ENCODE measurements around the gene NECAB3.

NECAB3 gene

DNA sequence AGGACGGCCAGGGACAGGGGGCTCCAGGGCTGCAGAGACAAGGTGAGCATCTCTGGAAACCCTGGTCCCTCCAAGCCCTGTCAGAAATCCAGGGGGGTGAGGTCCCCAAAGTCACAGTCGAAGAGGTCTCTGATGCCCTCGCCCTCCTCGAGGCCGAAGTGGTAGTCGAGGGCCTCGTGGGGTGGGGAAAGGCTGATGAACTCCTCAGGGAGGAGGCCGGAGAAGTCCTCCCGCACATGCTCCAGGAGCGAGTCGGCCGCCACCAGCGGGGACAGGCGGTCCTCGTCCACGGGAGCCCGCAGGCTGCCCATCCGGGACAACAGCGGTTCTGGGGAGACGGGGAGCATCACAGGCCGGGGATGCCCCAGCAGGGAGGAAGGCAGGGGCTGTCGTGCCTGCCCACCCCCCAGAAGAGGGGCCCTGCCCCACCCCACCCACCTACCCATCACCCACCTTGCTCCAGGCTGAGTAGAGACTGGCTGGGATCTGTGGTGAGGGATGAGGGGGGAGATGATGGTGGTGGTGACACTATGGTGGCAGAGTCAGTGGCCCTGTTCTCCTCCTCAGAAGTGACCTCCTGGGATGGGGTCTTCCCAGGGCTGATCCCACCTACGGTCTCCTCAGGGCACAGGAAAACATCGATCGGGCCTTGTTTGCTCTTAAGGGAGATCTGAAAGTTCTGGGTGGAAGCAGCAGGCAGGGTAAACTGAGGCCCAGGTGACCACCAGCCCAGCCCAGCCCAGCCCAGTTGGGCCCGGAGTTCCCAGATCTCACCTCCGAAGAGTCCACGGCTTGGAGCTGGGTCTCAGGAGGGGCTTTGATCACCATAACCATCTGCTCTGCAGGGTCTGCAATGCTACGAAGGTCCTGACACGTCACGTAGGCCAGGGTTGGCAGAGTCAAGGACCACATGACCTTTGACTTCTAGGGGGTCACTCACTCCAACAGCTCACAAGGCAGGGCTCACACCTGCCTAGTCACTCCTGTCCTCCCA lies 2.7 kb upstream of the NECAB3 start:
- H3K4me3 Mint-ChIP-seq: no peak overlapping the region

DNA sequence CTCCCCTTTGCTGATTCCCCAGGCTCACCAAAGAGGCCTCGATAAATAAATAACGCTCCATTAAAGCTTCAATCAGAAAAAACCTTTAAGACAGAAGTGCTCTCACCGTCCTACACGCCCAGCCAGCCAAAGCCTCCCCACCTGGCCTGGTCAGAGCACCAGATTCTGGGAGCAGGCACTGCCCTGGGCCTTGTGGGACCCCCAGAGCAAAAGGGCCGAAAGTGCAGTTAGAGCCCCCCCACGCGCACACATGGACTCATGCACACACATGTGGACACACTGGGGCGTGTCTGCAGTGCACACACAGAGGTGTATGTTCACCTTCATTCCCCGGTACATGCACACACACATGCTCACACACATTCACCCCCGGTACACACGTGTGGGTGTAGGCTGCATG lies 1.9 kb upstream of the NECAB3 start:
- Mint-ChIP-seq H3K27ac (peak overlapping the region; percentile 57), H3K27me3 (ENCODE audit: low read depth) (no peaks in the 10 kb centered on the region), H3K4me3 (no peak overlapping the region), H3K36me3 (ENCODE audit: low read depth) (peaks cover 30% of the 10 kb centered on the region), H3K9me3 (no peaks in the 10 kb centered on the region), H3K4me1 (ENCODE audit: low read depth) (peaks cover 58% of the 10 kb centered on the region)

More for the DNA sequence above, 2.7 kb upstream of the NECAB3 start:
- peak overlapping the region; percentile 41 for H3K27ac Mint-ChIP-seq
- no peaks in the 10 kb centered on the region for H3K27me3 Mint-ChIP-seq (ENCODE audit: low read depth)
- peaks cover 31% of the 10 kb centered on the region for H3K36me3 Mint-ChIP-seq (ENCODE audit: low read depth)
- no peaks in the 10 kb centered on the region for H3K9me3 Mint-ChIP-seq
- peaks cover 61% of the 10 kb centered on the region for H3K4me1 Mint-ChIP-seq (ENCODE audit: low read depth)

DNA sequence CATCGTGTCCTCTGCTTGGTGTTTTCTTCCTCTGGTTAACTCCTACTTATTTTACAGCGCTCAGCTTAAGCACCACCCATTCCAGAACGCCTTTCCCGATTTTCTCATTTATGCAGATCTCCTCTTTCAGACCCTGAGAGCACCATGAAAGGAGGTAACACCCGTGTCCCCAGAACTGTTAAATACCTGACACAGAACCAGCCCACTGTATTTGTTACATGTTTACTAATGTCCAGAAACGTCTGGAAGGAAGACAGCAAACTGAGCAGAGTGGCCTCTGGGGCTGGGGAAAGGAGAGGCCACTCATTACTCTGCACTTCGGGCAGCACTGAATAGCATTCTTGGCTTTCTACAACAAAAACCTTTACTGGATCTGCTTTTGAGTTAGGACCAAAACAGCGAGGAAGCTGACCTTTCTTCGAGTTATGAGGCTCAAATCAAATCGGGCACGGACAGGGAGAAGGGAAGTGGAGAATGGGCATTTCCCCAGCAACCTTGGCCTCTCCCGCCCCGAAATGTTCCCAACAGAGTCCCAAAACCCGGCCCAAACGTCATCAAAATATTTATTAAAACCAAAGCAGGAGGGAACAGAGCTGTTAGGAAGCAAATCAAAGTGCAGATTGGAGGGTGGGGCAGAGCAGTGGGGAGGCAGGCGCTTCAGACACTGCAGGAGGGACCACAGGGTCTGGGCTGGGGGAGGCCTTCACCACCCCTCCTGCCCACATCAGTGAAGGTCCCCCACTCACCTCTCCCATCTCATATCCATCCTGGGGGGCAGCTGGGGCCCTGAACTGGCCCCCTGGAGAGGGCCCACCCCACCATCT lies 1.1 kb upstream of the NECAB3 start:
- peaks cover 31% of the 10 kb centered on the region for H3K36me3 Mint-ChIP-seq (ENCODE audit: low read depth)
- peak overlapping the region; percentile 75 for H3K4me3 Mint-ChIP-seq
- H3K4me1 Mint-ChIP-seq (ENCODE audit: low read depth): peaks cover 50% of the 10 kb centered on the region
- peak overlapping the region; percentile 76 for H3K27ac Mint-ChIP-seq
- H3K27me3 Mint-ChIP-seq (ENCODE audit: low read depth): no peaks in the 10 kb centered on the region
- no peaks in the 10 kb centered on the region for H3K9me3 Mint-ChIP-seq

DNA sequence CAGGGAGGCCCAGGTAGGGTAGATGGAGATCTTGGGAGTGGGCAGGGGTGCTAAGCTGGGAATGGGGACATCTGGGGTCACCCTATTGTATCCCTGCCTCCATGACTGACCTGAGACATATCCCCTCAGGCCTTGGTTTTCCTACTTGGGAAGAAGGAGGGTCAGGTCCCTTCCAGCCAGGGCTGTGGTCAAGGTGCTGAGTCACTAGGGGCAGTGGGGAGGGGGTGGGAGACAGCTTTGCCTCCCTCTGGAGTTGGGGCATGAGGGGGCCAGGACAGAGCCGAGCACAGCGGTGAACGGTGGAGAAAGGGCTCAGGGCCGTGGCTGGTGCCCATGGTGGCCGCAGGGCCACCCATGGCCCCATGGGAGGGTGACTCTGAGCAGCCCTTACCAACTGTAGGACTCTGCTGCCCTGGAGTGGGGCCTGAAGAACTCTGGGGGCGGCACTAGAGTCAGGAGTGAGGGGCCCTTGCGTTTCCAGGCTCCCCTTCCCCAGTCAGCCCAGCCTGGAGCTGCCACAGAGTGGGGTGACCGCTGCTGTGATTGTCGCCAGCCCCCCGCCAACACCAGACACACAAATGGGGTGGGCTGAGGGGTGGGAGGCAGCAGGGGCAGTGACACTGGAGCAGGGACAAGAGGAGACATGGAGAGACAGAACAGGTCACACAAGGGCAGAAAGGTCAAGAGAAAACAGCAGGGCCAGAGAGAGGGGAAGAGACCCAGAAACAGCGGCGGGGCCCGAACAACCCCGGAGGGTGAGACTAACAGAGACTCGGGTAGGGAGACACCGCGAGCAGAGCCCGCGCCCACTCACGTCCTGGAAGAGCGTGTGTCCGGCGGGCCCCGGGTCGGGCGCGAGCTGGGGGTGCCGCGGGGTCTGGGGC lies 576 bp downstream of the NECAB3 start:
- Mint-ChIP-seq H3K27ac (peak overlapping the region; percentile 77), H3K4me1 (ENCODE audit: low read depth) (peaks cover 39% of the 10 kb centered on the region), H3K27me3 (ENCODE audit: low read depth) (no peaks in the 10 kb centered on the region), H3K36me3 (ENCODE audit: low read depth) (peaks cover 32% of the 10 kb centered on the region), H3K4me3 (peak overlapping the region; percentile 95), H3K9me3 (no peaks in the 10 kb centered on the region)

DNA sequence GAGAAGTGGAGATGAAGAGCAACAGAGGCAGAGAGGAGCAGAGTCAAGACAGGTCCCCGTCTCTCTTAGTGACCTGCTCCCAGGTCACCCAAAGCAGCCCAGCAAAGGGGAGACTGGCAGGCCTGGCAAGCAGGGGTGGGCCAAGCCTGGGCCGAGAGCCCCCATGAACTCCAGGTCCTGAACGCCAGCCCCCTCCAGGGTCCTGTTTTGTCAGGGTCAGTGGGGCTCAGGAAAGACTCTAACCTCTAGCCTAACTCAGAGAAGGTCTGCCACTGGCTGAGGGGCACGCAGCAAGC lies 1.2 kb downstream of the NECAB3 start:
- H3K4me3 Mint-ChIP-seq: peak overlapping the region; percentile 95
- H3K9me3 Mint-ChIP-seq: no peaks in the 10 kb centered on the region
- peaks cover 40% of the 10 kb centered on the region for H3K4me1 Mint-ChIP-seq (ENCODE audit: low read depth)
- peak overlapping the region; percentile 73 for H3K27ac Mint-ChIP-seq
- peaks cover 32% of the 10 kb centered on the region for H3K36me3 Mint-ChIP-seq (ENCODE audit: low read depth)
- no peaks in the 10 kb centered on the region for H3K27me3 Mint-ChIP-seq (ENCODE audit: low read depth)

DNA sequence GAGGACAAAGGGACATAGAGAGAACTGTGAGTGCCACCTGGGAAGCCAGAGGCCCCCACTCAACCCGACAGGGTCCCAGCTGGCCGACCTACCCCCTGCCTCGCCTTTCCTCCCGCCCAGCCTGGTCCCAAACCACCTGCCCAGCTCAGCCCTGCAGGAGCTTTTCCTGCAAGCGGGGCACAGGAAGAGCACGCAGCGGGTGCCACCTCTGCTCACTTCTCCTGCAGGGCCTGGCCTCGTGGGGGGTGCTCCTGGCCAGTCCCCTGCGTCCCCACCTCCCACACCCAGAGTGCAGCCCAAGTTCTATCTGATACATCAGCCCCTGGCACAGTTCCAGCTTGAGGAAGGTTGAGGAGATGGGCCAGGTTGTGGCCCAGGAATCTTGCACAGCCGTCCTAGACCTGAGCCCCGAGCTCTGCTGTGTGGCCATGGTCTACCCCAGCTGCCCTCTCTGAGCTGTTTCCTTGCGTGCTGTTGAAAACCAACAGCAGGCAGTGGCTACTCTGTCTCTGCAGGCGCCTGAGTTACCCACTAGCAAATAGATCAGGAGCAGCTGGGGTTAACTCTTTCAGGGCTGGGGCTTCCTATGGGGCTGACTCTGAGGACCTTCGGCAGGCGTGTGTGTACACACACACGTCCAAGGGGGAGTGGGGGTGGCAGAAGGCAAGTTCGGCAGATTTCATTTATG lies 1.7 kb downstream of the NECAB3 start:
- peak overlapping the region; percentile 73 for H3K27ac Mint-ChIP-seq
- H3K4me1 Mint-ChIP-seq (ENCODE audit: low read depth): peaks cover 41% of the 10 kb centered on the region
- H3K9me3 Mint-ChIP-seq: no peaks in the 10 kb centered on the region

DNA sequence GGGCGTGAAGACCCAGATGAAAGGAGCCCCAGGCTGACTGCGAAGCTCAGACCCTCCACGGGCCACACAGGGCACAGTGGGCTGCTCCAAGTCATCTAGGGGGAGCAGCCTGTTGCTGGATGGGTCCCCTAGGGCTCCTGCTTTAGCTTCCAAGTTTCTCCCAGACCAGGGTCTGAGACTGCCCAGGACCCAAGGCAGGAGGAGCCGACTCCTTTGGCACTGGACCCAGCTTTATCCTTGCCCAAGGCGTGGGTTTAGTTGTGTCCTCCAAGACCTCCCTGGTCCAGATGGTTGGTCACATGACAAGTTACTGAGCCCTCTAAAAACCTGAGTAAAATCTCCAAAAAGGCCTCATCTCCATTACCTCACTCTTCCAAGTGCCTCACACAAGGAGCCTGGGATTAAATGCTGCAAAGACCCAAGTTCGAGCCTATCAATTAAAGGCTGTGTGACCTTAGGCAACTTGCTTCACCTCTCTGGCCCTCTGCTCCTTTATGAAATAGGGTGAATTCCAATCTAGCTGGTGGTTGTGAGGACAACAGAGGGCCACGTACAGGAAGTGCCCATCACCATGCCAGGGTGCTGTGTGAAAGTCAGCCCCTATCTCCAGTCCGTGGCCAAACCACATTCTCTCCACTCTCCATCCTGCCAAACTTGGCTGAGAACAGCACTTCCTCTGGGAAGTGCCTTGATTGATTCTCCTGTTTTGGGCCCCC lies 2.5 kb downstream of the NECAB3 start:
- peaks cover 43% of the 10 kb centered on the region for H3K4me1 Mint-ChIP-seq (ENCODE audit: low read depth)

More for the DNA sequence above, 1.7 kb downstream of the NECAB3 start:
- H3K4me3 Mint-ChIP-seq: peak overlapping the region; percentile 95
- H3K27me3 Mint-ChIP-seq (ENCODE audit: low read depth): no peaks in the 10 kb centered on the region
- H3K36me3 Mint-ChIP-seq (ENCODE audit: low read depth): peaks cover 30% of the 10 kb centered on the region

DNA sequence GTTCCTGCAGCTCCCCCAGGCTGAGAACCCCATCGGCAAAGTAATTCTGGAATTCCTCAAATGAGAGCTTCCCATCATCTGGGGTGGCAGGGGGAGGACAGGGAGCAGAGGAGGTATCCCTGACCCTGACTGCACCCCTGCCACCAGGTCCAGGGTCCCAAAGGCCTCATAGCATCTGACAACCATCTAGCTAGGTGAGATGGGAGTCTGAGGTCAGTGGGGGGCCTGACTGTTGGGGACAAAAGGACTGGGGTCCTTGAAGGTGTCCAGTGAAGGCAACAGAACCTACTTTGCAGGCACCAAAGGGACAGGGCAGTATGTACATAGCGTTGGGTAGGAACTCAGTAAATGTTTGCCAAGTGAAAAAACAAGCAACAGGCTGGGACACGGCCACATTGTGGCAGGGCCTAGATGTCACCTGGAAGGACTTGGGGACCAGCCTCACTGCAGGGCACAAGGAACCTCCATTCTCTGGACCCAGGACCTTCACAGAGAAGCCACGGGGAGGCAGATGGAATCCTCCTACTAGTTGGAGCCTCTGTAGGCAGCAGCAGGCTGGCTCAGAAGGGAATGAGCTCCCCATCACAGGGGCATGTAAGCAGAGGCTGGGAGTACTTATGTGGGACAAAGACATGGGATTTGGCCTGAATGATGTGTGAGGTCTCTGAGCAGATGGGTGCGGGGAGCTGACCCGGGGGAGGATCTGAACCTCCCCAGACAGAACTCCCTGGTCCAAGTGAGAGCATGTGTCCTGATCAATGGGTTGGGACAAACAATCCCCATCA lies 3.3 kb downstream of the NECAB3 start:
- Mint-ChIP-seq H3K27me3 (ENCODE audit: low read depth) (no peaks in the 10 kb centered on the region), H3K27ac (no peak overlapping the region), H3K9me3 (no peaks in the 10 kb centered on the region), H3K36me3 (ENCODE audit: low read depth) (peaks cover 18% of the 10 kb centered on the region), H3K4me3 (peak overlapping the region; percentile 36), H3K4me1 (ENCODE audit: low read depth) (peaks cover 45% of the 10 kb centered on the region)

More for the DNA sequence above, 2.5 kb downstream of the NECAB3 start:
- Mint-ChIP-seq H3K27me3 (ENCODE audit: low read depth) (no peaks in the 10 kb centered on the region), H3K4me3 (peak overlapping the region; percentile 23), H3K36me3 (ENCODE audit: low read depth) (peaks cover 24% of the 10 kb centered on the region), H3K9me3 (no peaks in the 10 kb centered on the region), H3K27ac (no peak overlapping the region)

DNA sequence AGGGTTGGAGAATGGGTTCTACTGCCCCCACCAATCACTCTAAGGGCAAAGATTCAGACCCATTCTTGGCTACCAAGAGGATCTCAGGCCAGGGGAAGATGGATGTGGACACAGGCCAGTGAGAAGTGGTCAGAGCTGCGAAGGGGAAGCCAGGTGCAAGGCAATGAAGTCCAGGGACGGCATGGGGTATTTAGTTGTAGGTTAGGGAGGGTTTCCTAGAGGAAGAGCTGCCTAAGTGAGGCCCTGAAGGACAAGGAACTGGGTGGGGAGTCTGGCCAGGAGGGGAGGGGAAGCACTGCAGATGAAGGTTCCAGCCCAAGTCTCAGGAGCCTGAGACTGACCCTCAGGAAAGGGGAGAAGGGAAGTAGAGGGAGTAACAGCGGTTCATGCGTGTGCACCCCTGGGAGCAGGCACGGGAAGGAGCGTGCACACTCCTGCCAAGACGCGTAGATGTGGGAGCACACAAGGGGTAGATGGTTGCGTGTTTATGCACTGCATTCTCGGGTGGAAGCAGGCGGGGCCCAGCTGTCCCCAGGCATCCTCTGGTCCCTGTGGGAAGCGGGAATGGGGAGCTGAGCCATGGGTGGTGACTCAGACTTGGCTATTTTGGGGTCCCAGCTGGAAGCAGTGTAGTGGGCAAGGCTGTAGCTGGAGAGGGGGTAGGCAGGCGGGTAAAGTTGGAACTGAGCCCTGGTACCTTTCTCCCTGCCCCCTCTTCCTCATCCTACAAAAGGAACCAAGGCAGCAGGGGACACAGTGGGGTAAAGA lies 4.2 kb downstream of the NECAB3 start:
- Mint-ChIP-seq H3K4me1 (ENCODE audit: low read depth) (peaks cover 44% of the 10 kb centered on the region), H3K27me3 (ENCODE audit: low read depth) (no peaks in the 10 kb centered on the region), H3K27ac (no peak overlapping the region), H3K4me3 (no peak overlapping the region), H3K9me3 (no peaks in the 10 kb centered on the region), H3K36me3 (ENCODE audit: low read depth) (peaks cover 16% of the 10 kb centered on the region)

DNA sequence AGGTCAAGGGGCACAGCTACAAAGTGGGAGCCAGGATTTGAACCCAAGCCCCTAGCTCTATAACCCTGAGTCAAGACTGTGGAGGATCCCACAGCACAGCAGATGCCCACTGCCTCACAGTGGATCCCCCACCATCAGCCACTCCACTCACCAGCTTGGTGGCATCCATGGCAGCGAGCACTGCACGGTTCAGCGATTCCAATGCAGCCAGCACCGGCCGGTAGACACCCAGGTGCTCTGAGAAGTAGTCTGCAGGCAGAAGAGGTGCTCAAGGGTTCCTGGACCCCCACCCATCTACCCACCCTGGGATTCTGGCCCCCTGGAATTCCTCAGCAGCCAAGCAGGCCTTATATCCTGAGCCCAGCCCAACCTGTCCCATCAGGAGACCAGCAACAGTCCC lies 5.0 kb downstream of the NECAB3 start:
- Mint-ChIP-seq H3K27me3 (ENCODE audit: low read depth) (no peaks in the 10 kb centered on the region), H3K9me3 (no peaks in the 10 kb centered on the region), H3K4me3 (no peak overlapping the region), H3K27ac (no peak overlapping the region), H3K4me1 (ENCODE audit: low read depth) (peaks cover 49% of the 10 kb centered on the region), H3K36me3 (ENCODE audit: low read depth) (peaks cover 20% of the 10 kb centered on the region)

DNA sequence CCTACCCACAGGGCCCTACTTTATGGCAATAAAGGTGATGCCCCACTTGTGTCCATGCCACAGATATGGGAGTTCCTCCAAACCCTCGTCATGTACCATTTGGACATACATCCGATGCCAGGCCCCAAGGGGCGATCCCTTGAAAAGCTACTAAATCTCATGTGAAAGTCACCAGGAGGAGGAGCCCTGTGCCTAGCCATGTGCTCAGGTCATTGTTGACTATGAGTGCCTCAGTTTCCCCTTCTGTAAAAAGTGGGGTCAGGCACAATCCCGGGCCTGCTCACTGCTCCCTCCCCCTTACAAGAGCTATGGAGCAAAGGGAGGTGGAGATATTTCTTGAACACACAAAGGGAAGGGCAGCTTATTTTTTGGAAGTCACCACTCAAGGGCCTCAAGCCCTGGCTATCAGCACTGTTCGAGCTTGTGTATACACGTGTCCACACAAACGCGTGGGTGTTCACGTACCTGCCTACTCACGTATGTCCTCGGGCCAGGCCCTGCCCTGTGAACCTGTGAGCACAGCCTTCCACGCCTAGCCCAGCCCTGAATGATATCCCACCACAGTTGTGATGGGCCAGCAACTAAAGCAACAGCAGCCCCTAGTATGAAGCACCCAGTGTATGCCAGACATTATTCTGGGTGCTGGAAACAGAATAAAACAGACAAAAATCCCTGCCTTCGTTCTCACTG lies 5.6 kb downstream of the NECAB3 start:
- Mint-ChIP-seq H3K36me3 (ENCODE audit: low read depth) (peaks cover 20% of the 10 kb centered on the region), H3K4me1 (ENCODE audit: low read depth) (peaks cover 49% of the 10 kb centered on the region), H3K9me3 (no peaks in the 10 kb centered on the region), H3K4me3 (peak overlapping the region; percentile 76), H3K27me3 (ENCODE audit: low read depth) (no peaks in the 10 kb centered on the region), H3K27ac (peak overlapping the region; percentile 45)

All from T-helper 1 cell treated with Interleukin-12 subunit alpha and Interleukin-12 subunit beta and Interleukin-4 antibody, amounts not matched to agents 30 μg/mL and 1 μg/mL, for 36 hours (primary cell).